GM10266 (cell line): ENCODE data around the gene C20orf204.

Source experiments
- DNase-seq: peaks from one replicate; pipeline ENCODE4 v3.0.0; 2012; ENCODE audit errors: extremely low spot score
- CTCF ChIP-seq: IDR thresholded peaks from 2 replicates; pipeline ENCODE4 v1.5.1; 2012; ENCODE audit warnings: mild to moderate bottlenecking, low read depth; ENCODE audit not compliant: control insufficient read depth, insufficient read depth; ENCODE audit errors: missing control alignments

The C20orf204 gene

GRCh38 chr20:64047046-64047389 is 11.0 kb downstream of the C20orf204 start:
- TF ChIP-seq CTCF, result no peak
- DNase-seq, result no peak

GRCh38 chr20:64047968-64048401 is 12.0 kb downstream of the C20orf204 start:
- no peak for TF ChIP-seq CTCF
- no peak for DNase-seq

DNA sequence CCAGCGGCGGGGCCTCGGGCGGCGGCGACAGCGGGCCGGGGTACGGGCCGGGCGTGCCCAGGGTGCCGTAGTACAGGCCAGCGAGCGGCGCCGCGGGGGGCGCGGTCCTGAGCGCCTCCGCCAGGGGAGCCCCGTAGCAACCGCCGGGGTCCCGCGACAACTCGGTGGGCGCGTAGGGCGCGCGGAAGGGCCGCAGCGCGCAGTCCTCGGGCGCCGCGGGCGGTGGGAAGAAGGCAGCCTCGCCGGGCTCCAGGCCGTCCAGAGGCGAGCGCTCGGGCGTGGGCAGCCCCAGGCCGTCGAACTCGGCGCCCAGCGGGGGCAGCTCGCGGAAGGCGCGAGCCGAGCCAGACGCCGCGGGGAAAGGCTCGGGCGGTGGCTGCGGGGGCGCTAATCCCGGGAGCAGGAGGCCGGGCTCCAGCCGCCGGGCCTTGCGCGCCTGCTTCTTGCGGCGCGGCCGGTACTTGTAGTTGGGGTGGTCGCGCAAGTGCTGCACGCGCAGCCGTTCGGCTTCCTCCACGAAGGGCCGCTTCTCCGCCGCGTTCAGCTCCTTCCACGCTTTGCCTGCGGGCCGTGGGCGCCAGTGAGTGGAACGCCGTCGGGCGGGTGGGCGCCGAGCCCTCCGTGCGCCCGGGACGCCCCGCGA is 12.5 kb downstream of the C20orf204 start:
- no peak for DNase-seq
- TF ChIP-seq CTCF, result no peak

GRCh38 chr20:64049060-64049877 is 13.3 kb downstream of the C20orf204 start, which contains the start of gene SOX18:
SOX18 (minus strand) TSS chr20:64049639; CDS start chr20:64049516, 123 bp downstream.
- DNase-seq, result no peak
- peak; percentile 15 for TF ChIP-seq CTCF

- DNase-seq, result no peak
- no peak for TF ChIP-seq CTCF
Observed at GRCh38 chr20:64049878-64050260, 13.9 kb downstream of the C20orf204 start.

- DNase-seq, result no peak
- no peak for TF ChIP-seq CTCF
Observed at GRCh38 chr20:64050261-64051032, 14.5 kb downstream of the C20orf204 start.
